Brain microvascular endothelial cell (primary cell): ENCODE measurements around the gene SEPTIN7.

Source experiments
- DNase-seq: peaks from one replicate; pipeline ENCODE4 v3.0.0-alpha.2; 2020
- H3K27ac ChIP-seq: fragments of 250-450 bp; sonication (Bioruptor Pico); 2 replicates; pipeline ENCODE4 v1.5.1; 2020; ENCODE audit warnings: mild to moderate bottlenecking, moderate library complexity
- H3K27me3 ChIP-seq: fragments of 250-450 bp; sonication (Bioruptor Pico); replicated peaks from 2 replicates; pipeline ENCODE4 v1.5.1; 2020; ENCODE audit warnings: mild to moderate bottlenecking
- H3K36me3 ChIP-seq: fragments of 250-450 bp; sonication (Bioruptor Pico); replicated peaks from 2 replicates; pipeline ENCODE4 v1.5.1; 2020; ENCODE audit warnings: mild to moderate bottlenecking
- H3K4me3 ChIP-seq: 2 replicates; pipeline ENCODE4 v1.5.1; 2011; ENCODE audit warnings: low read depth, mild to moderate bottlenecking, control low read depth, low read length, moderate library complexity
- in situ Hi-C: cut with HindIII; loops from 2 replicates; pipeline ENCODE4 v1.10.0; 2017; ENCODE audit warnings: low sequenced_read_pairs, low pct_ligation_motif_present
- TF ChIP-seq, protein P1 (sequence below): IDR thresholded peaks from 2 replicates; pipeline ENCODE4 v1.5.1; 2011; ENCODE audit warnings: low read depth, mild to moderate bottlenecking, moderate library complexity, low read length, control low read depth, inconsistent platforms; ENCODE audit errors: missing control alignments

Gene SEPTIN7

DNA sequence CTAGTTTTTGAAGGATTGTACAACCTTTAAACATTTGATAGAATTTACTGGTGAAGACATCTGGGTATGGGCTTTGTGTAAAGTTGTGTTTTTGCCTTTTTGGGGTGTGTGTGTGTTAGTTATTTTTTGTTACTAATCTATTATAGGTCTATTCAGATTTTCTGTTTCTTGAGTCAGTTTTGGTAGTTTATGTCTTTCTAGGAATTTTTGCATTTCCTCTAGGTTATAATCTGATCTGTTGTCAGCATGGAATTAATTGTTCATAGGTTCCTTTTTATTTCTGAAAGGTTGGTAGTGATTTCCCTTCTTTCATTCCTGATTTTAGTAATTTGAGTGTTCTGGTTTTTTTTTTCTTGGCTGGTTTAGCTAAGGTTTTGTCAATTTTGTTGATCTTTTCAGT is 17.7 kb downstream of the SEPTIN7 start:
- TF ChIP-seq, protein P1, sequence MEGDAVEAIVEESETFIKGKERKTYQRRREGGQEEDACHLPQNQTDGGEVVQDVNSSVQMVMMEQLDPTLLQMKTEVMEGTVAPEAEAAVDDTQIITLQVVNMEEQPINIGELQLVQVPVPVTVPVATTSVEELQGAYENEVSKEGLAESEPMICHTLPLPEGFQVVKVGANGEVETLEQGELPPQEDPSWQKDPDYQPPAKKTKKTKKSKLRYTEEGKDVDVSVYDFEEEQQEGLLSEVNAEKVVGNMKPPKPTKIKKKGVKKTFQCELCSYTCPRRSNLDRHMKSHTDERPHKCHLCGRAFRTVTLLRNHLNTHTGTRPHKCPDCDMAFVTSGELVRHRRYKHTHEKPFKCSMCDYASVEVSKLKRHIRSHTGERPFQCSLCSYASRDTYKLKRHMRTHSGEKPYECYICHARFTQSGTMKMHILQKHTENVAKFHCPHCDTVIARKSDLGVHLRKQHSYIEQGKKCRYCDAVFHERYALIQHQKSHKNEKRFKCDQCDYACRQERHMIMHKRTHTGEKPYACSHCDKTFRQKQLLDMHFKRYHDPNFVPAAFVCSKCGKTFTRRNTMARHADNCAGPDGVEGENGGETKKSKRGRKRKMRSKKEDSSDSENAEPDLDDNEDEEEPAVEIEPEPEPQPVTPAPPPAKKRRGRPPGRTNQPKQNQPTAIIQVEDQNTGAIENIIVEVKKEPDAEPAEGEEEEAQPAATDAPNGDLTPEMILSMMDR, result no peak
- no peak for DNase-seq
- H3K27me3 ChIP-seq, result no peaks in the 10 kb centered on the region
- H3K27ac ChIP-seq, result no peak overlapping the region
- in situ Hi-C loops, result no loop called here
- no peak overlapping the region for H3K4me3 ChIP-seq
- H3K36me3 ChIP-seq, result no peaks in the 10 kb centered on the region

DNA sequence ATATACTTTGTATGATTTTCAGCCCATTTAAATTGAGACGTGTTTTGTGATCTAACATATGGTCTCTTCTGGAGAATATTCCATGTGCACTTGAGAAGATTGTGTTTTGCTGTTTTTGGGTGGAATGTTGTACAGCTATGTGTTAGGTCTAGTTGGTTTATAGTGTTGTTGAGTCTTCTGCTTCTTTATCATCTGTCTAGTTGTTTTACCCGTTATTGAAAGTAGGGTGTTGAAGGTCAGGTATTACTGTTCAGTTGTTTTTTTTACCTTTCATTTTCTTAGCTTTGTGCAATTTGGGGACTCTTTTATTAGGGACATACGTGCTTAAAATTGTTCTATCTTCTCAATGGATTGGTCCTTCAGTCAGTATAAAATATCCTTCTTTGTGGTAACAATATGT is 18.5 kb downstream of the SEPTIN7 start:
- in situ Hi-C loops, result no loop called here
- DNase-seq, result no peak
- Histone ChIP-seq H3K36me3 (no peaks in the 10 kb centered on the region), H3K27ac (no peak overlapping the region), H3K27me3 (no peaks in the 10 kb centered on the region), H3K4me3 (no peak overlapping the region)
- TF ChIP-seq, protein P1, result no peak

DNA sequence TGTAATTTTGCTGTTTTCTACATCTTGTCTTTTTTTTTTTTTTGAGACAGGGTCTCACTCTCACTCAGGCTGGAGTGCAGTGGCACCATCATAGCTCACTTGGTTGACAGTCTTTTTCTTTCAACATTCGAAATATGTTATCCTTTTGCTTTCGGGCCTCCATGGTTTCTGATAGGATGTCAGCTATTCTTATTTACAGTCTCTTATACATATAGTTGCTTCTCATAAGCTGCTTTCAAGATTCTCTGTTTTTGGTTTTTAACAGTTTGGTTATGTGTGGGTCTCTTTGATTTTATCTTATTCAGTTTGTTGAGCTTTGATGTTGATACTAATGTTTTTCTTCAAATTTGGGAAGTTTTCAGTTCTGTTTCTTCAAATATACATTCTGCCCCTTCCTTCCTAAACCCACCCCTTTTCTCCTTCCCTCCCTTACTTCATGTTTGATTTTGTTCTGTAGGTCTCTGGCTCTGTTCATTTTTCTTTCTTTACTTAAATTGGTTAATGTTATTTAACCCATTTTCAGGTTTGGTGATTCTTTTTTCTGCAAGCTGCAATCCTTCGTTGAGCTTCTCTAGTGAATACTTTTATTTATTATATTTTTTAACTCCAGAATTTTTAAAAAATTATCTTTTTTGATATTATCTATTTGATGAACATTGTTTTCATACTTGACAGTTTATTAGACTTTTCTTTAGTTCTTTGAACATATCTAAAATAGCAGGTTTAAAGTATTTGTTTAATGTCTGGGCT is 19.3 kb downstream of the SEPTIN7 start:
- no peaks in the 10 kb centered on the region for H3K36me3 ChIP-seq
- no peak overlapping the region for H3K27ac ChIP-seq
- H3K27me3 ChIP-seq, result no peaks in the 10 kb centered on the region
- no peak overlapping the region for H3K4me3 ChIP-seq
- TF ChIP-seq, protein P1, result no peak
- in situ Hi-C loops, result no loop called here
- no peak for DNase-seq

DNA sequence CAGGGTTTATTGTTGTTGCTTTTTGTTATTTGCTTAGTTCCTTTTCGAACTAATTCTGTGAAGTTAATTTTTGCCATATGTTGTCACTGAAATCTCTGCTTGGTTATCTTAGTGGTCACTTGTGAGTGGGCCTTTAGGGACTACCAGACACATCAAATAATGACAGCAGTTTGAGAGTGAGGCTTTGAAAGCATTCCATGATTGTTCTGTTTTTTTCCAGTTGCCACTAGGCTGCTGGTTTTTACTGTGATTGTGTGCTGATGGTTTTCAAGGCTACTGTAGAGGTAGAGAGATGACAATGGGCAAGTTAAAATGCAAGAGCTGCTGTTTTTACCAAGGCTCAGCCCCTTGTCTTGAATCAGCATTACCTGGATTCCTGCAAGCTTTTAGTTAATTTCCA is 20.0 kb downstream of the SEPTIN7 start:
- no peaks in the 10 kb centered on the region for H3K36me3 ChIP-seq
- in situ Hi-C loops, result no loop called here
- H3K27ac ChIP-seq, result no peak overlapping the region
- no peaks in the 10 kb centered on the region for H3K27me3 ChIP-seq
- DNase-seq, result no peak
- TF ChIP-seq, protein P1, result no peak
- no peak overlapping the region for H3K4me3 ChIP-seq

DNA sequence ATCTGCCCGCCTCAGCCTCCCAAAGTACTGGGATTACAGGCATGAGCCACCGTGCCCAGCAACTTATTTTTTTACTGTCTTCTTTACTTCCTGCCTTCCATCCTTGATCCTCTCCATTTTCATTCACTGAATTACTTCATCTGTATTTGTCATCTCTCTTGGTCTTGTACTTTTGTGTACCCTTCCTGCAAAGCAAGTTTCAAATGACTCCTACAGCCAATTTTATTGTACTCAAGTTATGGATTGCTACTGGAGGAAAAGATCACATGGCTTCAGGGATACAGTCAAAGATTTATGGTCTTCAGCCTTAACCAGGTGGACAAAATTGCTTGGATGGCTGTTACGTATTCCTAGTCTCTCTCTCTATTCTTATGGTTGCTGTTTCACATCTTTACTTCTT is 22.6 kb downstream of the SEPTIN7 start:
- DNase-seq, result no peak
- TF ChIP-seq, protein P1, result no peak
- H3K27me3 ChIP-seq, result no peaks in the 10 kb centered on the region
- no peak overlapping the region for H3K27ac ChIP-seq
- H3K36me3 ChIP-seq, result no peaks in the 10 kb centered on the region
- H3K4me3 ChIP-seq, result no peak overlapping the region
- in situ Hi-C loops, result no loop called here

DNA sequence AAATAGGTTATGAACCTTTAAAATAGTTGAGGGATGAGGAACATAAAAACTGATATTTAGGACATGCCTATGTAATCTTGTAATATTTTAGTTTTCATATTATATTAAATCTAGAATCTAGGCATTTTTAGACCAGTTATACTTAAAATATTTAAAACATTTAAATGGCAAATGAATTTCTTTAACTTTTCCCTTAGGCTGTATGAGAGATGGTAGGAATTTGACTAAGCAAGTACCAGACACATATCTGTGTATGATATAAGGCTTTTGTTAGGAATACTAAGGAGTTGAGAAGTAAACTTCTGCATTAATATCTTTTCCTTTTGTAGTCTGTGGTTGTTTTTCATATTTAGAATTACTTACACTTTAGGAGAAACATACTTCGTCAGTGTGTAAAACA is 25.1 kb downstream of the SEPTIN7 start:
- TF ChIP-seq, protein P1, result no peak
- in situ Hi-C loops, result no loop called here
- no peak for DNase-seq
- Histone ChIP-seq H3K4me3 (no peak overlapping the region), H3K36me3 (no peaks in the 10 kb centered on the region), H3K27ac (no peak overlapping the region), H3K27me3 (no peaks in the 10 kb centered on the region)
